CD8-positive, alpha-beta memory T cell (primary cell): Measurements from ENCODE around the gene TMCO5A. TPM values are rescaled to one million over a fixed set of nuclear protein-coding genes. Genes with fewer than 3 reads are reported as not detected.

ENCODE experiments used
- CTCF ChIA-PET: fragments of 350-600 bp; sonication (Branson Sonifier 250); formaldehyde crosslinking; loops from one replicate; lab custom pipeline; 2021; ENCODE audit warnings: antibody characterized with exemption; lab: Charles Lee
- POLR2A ChIA-PET: fragments of 350-600 bp; sonication (Branson Sonifier 250); formaldehyde crosslinking; loops from one replicate; lab custom pipeline; 2021; ENCODE audit warnings: antibody characterized with exemption; lab: Charles Lee
- DNase-seq, 5 donors: peaks; one replicate each; pipeline versions ENCODE4 v3.0.0 to v3.0.0-alpha.2; 2020 to 2022; ENCODE audit warnings: mixed read lengths in 1 of 5
- H3K27ac ChIP-seq: one replicate; pipeline ENCODE4 v1.7.0; 2013; ENCODE audit warnings: low read depth, mild to moderate bottlenecking, low read length, moderate library complexity
- H3K27me3 ChIP-seq: 2 replicates; pipeline ENCODE4 v1.7.0; 2013; ENCODE audit warnings: low read length, mild to moderate bottlenecking; ENCODE audit not compliant: insufficient read depth, poor library complexity, severe bottlenecking
- H3K36me3 ChIP-seq: 2 replicates; pipeline ENCODE4 v1.7.0; 2013; ENCODE audit warnings: mild to moderate bottlenecking, low read length, moderate library complexity; ENCODE audit not compliant: insufficient read depth
- H3K4me1 ChIP-seq: 2 replicates; pipeline ENCODE4 v1.7.0; 2013; ENCODE audit warnings: mild to moderate bottlenecking, low read length, moderate library complexity; ENCODE audit not compliant: insufficient read depth
- H3K4me3 ChIP-seq: 2 replicates; pipeline ENCODE4 v1.7.0; 2013; ENCODE audit warnings: mild to moderate bottlenecking, low read length
- H3K9me3 ChIP-seq: 2 replicates; pipeline ENCODE4 v1.7.0; 2013; ENCODE audit warnings: mild to moderate bottlenecking, low read length
- H3K27ac Mint-ChIP-seq, 8 donors: one replicate each; pipeline ENCODE4 v1.8.0; 2020 to 2021; ENCODE audit warnings: mixed read lengths in 8 of 8, mild to moderate bottlenecking in 6 of 8, inconsistent platforms in 3 of 8, moderate library complexity in 3 of 8
- H3K27me3 Mint-ChIP-seq, 2 donors: one replicate each; pipeline ENCODE4 v1.8.0; 2020 to 2021; ENCODE audit warnings: mixed read lengths in 2 of 2, mild to moderate bottlenecking in 1 of 2, moderate library complexity in 1 of 2
- H3K36me3 Mint-ChIP-seq, 3 donors: one replicate each; pipeline ENCODE4 v1.8.0; 2020 to 2021; ENCODE audit warnings: mixed read lengths in 3 of 3, inconsistent platforms in 1 of 3, mild to moderate bottlenecking in 1 of 3
- H3K4me1 Mint-ChIP-seq, 3 donors: one replicate each; pipeline ENCODE4 v1.8.0; 2020 to 2021; ENCODE audit warnings: mixed read lengths in 3 of 3, inconsistent platforms in 1 of 3, mild to moderate bottlenecking in 1 of 3
- H3K4me3 Mint-ChIP-seq, 7 donors: one replicate each; pipeline ENCODE4 v1.8.0; 2020 to 2021; ENCODE audit warnings: mixed read lengths in 7 of 7, mild to moderate bottlenecking in 6 of 7, moderate library complexity in 4 of 7, inconsistent platforms in 2 of 7
- H3K9me3 Mint-ChIP-seq, 5 donors: one replicate each; pipeline ENCODE4 v1.8.0; 2020 to 2022; ENCODE audit warnings: mixed read lengths in 5 of 5, mild to moderate bottlenecking in 3 of 5, moderate library complexity in 2 of 5, inconsistent platforms in 1 of 5
- polyA plus RNA-seq: library from polyadenylated mRNA; unstranded; fragments of 300-500 nt; fragmentation: Illumina TruSeq; gene quantifications from one replicate; pipeline ENCODE4 v1.2.3, GENCODE V29; 2021
- total RNA-seq, 2 experiments: library from RNA; stranded (reverse); gene quantifications; one replicate each; pipeline ENCODE4 v1.2.3, GENCODE V29; 2021

Gene TMCO5A
- total and polyA plus RNA-seq, 3 experiments from 2014 or later, result not detected

- no peak overlapping the region for H3K4me3 ChIP-seq
- POLR2A ChIA-PET, result no interaction called here
- DNase-seq, result no peak
- CTCF ChIA-PET, result no interaction called here
- no peaks in the 10 kb centered on the region for H3K9me3 ChIP-seq
- Mint-ChIP-seq H3K9me3 (no peaks in the 10 kb centered on the region), H3K27me3 (peaks cover 3 to 15% of the 10 kb centered on the region in 2 donors), H3K4me1 (no peaks in the 10 kb centered on the region), H3K36me3 (no peaks in the 10 kb centered on the region), H3K27ac (no peak overlapping the region), H3K4me3 (no peak overlapping the region)
- H3K36me3 ChIP-seq, result no peaks in the 10 kb centered on the region
- no peaks in the 10 kb centered on the region for H3K27me3 ChIP-seq
- H3K27ac ChIP-seq, result no peak overlapping the region
- no peaks in the 10 kb centered on the region for H3K4me1 ChIP-seq
Measured at GRCh38 chr15:37903919-37904625, 30.4 kb upstream of the TMCO5A start.

DNA sequence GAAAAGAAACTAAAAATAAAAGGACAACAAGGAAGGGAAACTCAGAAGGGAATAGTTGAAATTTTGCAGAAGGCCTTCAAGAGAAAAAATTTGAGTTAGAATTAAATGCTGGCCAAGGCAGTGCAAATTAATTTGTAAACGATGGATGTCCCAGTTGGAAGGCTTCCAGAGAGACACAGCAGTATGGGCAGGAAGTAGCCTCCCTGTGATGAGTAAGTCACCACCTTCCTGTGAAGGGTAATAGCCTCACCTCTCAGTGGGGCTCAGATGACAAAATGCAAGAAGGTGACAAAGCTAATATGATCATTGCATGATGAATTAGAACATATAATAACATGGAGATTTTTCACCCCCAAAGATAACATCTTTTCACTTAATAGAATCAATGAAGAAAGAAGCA, 27.3 kb upstream of the TMCO5A start:
- H3K4me3 Mint-ChIP-seq, result no peak overlapping the region
- POLR2A ChIA-PET, result no interaction called here
- Histone ChIP-seq H3K9me3 (no peaks in the 10 kb centered on the region), H3K27me3 (no peaks in the 10 kb centered on the region), H3K36me3 (no peaks in the 10 kb centered on the region), H3K4me3 (no peak overlapping the region), H3K4me1 (no peaks in the 10 kb centered on the region), H3K27ac (no peak overlapping the region)
- no peaks in the 10 kb centered on the region for H3K4me1 Mint-ChIP-seq
- CTCF ChIA-PET, result no interaction called here
- H3K36me3 Mint-ChIP-seq, result no peaks in the 10 kb centered on the region
- no peak for DNase-seq
- peaks cover 0 to 13% of the 10 kb centered on the region in 2 donors for H3K27me3 Mint-ChIP-seq
- no peaks in the 10 kb centered on the region for H3K9me3 Mint-ChIP-seq
- H3K27ac Mint-ChIP-seq, result no peak overlapping the region

- H3K36me3 ChIP-seq, result no peaks in the 10 kb centered on the region
- H3K4me1 Mint-ChIP-seq, result no peaks in the 10 kb centered on the region
- no peak for DNase-seq
- no peaks in the 10 kb centered on the region for H3K36me3 Mint-ChIP-seq
- H3K27ac Mint-ChIP-seq, result peak overlapping the region in 1 of 8 donors; percentile 66
- H3K27me3 Mint-ChIP-seq, result peaks cover 9 to 22% of the 10 kb centered on the region in 2 donors
- ChIA-PET CTCF (no interaction called here), POLR2A (no interaction called here)
- no peaks in the 10 kb centered on the region for H3K9me3 ChIP-seq
- no peaks in the 10 kb centered on the region for H3K4me1 ChIP-seq
- H3K9me3 Mint-ChIP-seq, result peaks cover 4 to 15% (median 12%) of the 10 kb centered on the region in 5 donors
- H3K27ac ChIP-seq, result no peak overlapping the region
- H3K27me3 ChIP-seq, result no peaks in the 10 kb centered on the region
- no peak overlapping the region for H3K4me3 ChIP-seq
- H3K4me3 Mint-ChIP-seq, result no peak overlapping the region
Measured at GRCh38 chr15:37921527-37922385, 12.7 kb upstream of the TMCO5A start.

GRCh38 chr15:37926136-37926535, 8.3 kb upstream of the TMCO5A start:
- H3K9me3 ChIP-seq, result no peaks in the 10 kb centered on the region
- H3K4me1 ChIP-seq, result no peaks in the 10 kb centered on the region
- H3K36me3 Mint-ChIP-seq, result no peaks in the 10 kb centered on the region
- H3K36me3 ChIP-seq, result no peaks in the 10 kb centered on the region
- H3K9me3 Mint-ChIP-seq, result peaks cover 4 to 15% (median 12%) of the 10 kb centered on the region in 5 donors
- H3K4me3 Mint-ChIP-seq, result no peak overlapping the region
- POLR2A ChIA-PET, result no interaction called here
- no peak overlapping the region for H3K27ac Mint-ChIP-seq
- no peak for DNase-seq
- no peaks in the 10 kb centered on the region for H3K27me3 ChIP-seq
- H3K4me3 ChIP-seq, result no peak overlapping the region
- peaks cover 8 to 15% of the 10 kb centered on the region in 2 donors for H3K27me3 Mint-ChIP-seq
- H3K27ac ChIP-seq, result no peak overlapping the region
- no peaks in the 10 kb centered on the region for H3K4me1 Mint-ChIP-seq
- CTCF ChIA-PET, result no interaction called here

GRCh38 chr15:37929238-37929637, 5.2 kb upstream of the TMCO5A start:
- Mint-ChIP-seq H3K27ac (peak overlapping the region in 1 of 8 donors; percentile 26), H3K4me1 (no peaks in the 10 kb centered on the region), H3K9me3 (peaks cover 0 to 2% (median 0%) of the 10 kb centered on the region in 5 donors), H3K27me3 (peaks cover 0 to 2% of the 10 kb centered on the region in 2 donors), H3K36me3 (no peaks in the 10 kb centered on the region), H3K4me3 (no peak overlapping the region)
- Histone ChIP-seq H3K4me1 (no peaks in the 10 kb centered on the region), H3K27me3 (no peaks in the 10 kb centered on the region), H3K9me3 (no peaks in the 10 kb centered on the region), H3K36me3 (no peaks in the 10 kb centered on the region), H3K27ac (no peak overlapping the region), H3K4me3 (no peak overlapping the region)
- ChIA-PET POLR2A (no interaction called here), CTCF (no interaction called here)
- no peak for DNase-seq

DNA sequence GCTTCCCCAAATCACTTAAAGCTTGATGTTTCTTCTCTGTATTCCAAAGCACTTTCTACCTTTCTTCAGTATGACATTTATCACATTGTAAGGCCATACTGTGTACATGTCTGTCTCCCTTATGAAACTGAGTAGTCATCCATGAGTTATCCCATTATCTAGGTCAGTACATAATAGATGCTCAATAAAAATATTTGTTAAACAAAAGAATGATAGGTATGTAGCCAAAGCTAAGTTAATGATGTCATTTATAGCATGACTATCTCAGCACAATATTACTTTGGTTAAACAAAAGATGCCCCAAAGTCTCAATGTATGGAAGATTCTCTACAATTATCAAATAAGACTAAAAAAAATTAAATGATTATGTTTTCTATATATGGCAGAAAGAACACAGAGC, 3.1 kb upstream of the TMCO5A start:
- Histone ChIP-seq H3K27me3 (no peaks in the 10 kb centered on the region), H3K4me1 (no peaks in the 10 kb centered on the region), H3K4me3 (no peak overlapping the region), H3K27ac (no peak overlapping the region), H3K36me3 (no peaks in the 10 kb centered on the region), H3K9me3 (no peaks in the 10 kb centered on the region)
- Mint-ChIP-seq H3K27ac (no peak overlapping the region), H3K27me3 (no peaks in the 10 kb centered on the region), H3K36me3 (no peaks in the 10 kb centered on the region), H3K9me3 (no peaks in the 10 kb centered on the region), H3K4me3 (no peak overlapping the region), H3K4me1 (no peaks in the 10 kb centered on the region)
- CTCF ChIA-PET, result no interaction called here
- no peak for DNase-seq
- POLR2A ChIA-PET, result no interaction called here

- no peak for DNase-seq
- Histone ChIP-seq H3K36me3 (no peaks in the 10 kb centered on the region), H3K27ac (no peak overlapping the region), H3K4me3 (no peak overlapping the region), H3K27me3 (no peaks in the 10 kb centered on the region), H3K9me3 (no peaks in the 10 kb centered on the region), H3K4me1 (no peaks in the 10 kb centered on the region)
- CTCF ChIA-PET, result no interaction called here
- Mint-ChIP-seq H3K9me3 (no peaks in the 10 kb centered on the region), H3K4me3 (no peak overlapping the region), H3K27me3 (peaks cover 0 to 4% of the 10 kb centered on the region in 2 donors), H3K27ac (no peak overlapping the region), H3K36me3 (no peaks in the 10 kb centered on the region), H3K4me1 (no peaks in the 10 kb centered on the region)
- POLR2A ChIA-PET, result no interaction called here
Measured at GRCh38 chr15:37931868-37932267, 2.6 kb upstream of the TMCO5A start.

DNA sequence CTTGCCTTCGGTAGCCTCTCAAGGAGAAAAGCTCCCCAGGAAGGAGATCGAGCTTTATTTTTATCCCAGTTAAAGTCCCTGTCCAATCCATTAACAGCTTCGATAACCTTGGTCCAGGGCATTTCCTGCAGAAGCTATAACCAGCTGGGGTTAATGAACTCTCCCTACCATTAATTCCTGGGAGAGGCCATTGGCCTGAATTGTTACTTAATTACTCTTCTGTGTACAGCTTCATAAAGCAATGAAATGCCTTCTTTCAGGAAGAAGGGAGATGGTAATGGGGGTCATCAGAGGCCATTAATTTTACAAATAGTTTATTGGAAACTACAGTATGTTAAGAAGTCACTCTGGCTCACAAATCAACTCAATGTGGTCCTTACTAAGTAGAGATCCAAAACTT, 1.9 kb upstream of the TMCO5A start:
- H3K27me3 ChIP-seq, result no peaks in the 10 kb centered on the region
- H3K9me3 Mint-ChIP-seq, result no peaks in the 10 kb centered on the region
- CTCF ChIA-PET, result no interaction called here
- H3K27me3 Mint-ChIP-seq, result peaks cover 0 to 7% of the 10 kb centered on the region in 2 donors
- H3K36me3 Mint-ChIP-seq, result no peaks in the 10 kb centered on the region
- no peaks in the 10 kb centered on the region for H3K9me3 ChIP-seq
- no peak overlapping the region for H3K4me3 Mint-ChIP-seq
- no peak overlapping the region for H3K4me3 ChIP-seq
- no peaks in the 10 kb centered on the region for H3K36me3 ChIP-seq
- H3K4me1 Mint-ChIP-seq, result no peaks in the 10 kb centered on the region
- H3K27ac ChIP-seq, result no peak overlapping the region
- no peak overlapping the region for H3K27ac Mint-ChIP-seq
- H3K4me1 ChIP-seq, result no peaks in the 10 kb centered on the region
- POLR2A ChIA-PET, result no interaction called here
- DNase-seq, result no peak
